Kidney capillary endothelial cell (primary cell): ENCODE results near the gene ZNF174.

ENCODE experiments used
- DNase-seq: peaks from one replicate; pipeline ENCODE4 v3.0.0-alpha.2; 2018; ENCODE audit warnings: low spot score

The ZNF174 gene

DNA sequence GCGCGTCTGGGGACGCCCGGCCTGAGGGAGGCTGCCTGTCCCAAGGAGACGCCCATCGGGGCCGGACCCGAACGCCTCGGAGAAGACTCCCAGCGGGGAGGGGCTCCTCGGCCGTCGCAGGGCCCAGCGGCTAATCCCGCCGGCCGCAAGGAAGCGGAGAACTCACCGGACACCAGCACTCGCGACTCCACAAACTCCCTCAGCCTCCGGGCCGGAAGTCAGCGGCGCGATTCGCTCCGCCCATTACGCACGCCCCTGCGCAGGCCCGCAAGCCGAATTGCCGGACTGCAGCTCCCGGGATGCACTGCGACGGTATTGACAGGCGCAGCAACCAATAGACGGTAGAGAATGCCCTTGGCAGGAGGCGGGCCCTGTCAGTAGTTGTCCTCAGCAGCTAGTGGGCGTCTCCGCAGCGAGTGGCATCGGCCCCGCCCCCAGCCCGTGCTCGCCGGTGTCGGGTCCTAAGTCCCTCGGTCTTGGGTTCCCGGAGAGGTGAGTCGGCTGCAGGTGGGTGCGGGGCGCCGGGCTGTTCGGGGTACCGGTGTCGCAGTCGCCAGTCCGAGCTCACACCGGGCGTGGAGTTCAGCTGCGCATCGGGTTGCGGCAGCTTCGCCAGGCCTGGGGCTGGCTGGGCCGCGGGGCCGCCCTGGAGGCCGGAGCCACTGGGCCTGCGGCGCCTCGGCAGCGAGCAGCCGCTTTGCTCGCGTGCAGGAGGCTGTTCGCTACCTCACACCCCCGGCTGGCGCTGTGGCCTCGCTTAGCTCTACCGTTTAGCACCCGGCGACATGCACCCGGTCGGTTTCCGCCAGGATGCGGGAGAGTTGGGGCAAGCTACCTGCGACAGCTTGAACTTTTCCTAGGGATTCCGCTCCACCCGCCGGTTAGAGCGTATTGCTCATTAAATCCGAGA lies at the start of gene ZNF174, which contains the start of gene ZSCAN32:
Gene ZNF174 (plus strand): TSS at position 437 of the 910 bp plus-strand sequence. CDS start 790 bp downstream, outside the sequence.
Gene ZSCAN32 (minus strand): TSS at position 226 of the 910 bp plus-strand sequence. CDS start 3,447 bp downstream, outside the sequence.
- DNase-seq: peak; percentile 98

GRCh38 chr16:3355589-3355988 lies 45.4 kb upstream of the ZNF174 start, which contains the start of gene OR2C1:
Gene OR2C1 (plus strand): TSS chr16:3355889. CDS start chr16:3355941, 52 bp downstream.
- DNase-seq: no peak

GRCh38 chr16:3356118-3356517 lies 44.9 kb upstream of the ZNF174 start:
- DNase-seq: no peak

- DNase-seq: no peak
These were observed 42.1 kb upstream of the ZNF174 start for GRCh38 chr16:3358871-3359270.

DNA sequence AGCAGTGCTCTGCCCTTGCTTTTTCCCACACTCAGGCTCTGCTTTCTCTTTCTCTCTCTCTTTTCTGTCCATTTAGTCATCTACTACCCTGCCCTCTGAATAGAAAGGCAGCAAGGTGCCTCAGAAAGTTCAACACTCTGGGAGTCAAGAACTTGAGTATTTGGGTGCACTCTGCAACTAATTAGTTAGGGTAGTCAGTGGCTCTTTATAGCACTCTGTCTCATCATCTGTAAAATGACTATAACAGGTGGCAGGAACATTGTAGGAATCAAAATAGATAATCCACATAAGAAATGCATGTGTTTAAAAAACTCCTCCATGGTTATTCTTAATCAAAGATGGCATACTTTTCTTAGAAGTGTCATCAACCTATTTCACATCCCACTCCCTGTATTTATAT lies 38.1 kb upstream of the ZNF174 start:
- no peak for DNase-seq

DNA sequence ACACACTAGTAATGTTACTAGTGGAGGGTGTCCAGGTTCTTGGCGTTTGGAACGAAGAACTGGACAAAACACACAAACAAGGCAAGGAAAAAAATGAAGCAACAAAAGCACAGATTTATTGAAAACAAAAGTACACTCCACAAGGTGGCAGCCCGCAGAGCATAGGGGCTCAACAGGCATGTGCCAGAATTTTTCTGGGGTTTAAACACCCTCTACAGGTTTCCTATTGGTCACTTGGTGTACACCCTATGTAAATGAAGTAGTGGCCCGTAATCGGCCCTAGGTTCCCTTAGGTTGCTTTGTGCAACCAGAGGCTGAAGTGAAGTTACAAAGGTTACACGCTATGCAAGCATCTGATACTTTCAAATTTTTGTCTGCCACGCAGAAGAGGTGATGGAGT lies 37.2 kb upstream of the ZNF174 start:
- no peak for DNase-seq

- peak; percentile 74 for DNase-seq
These were observed 36.1 kb upstream of the ZNF174 start for GRCh38 chr16:3364774-3365427.

GRCh38 chr16:3369073-3369472 lies 31.9 kb upstream of the ZNF174 start:
- no peak for DNase-seq

DNA sequence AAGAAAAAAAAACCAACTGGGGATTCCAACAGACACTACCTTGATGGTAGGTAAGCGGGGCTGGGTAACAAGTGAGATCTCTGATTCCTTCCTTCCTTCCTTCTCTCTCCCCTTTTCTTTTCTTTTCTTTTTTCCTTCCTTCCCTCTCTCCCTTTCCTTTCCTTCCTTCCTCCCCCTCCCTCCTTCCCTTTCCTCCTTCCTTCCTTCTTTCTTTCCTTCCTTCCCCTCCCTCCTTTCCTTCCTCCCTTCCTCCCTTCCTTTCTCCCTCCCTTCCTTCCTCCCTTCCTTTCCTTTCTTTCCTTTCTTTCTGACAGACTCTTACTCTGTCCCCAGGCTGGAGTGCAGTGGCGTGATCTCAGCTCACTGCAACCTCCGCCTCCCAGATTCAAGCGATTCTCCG lies 25.3 kb upstream of the ZNF174 start:
- DNase-seq: no peak

- DNase-seq: no peak
These were observed 23.1 kb upstream of the ZNF174 start for GRCh38 chr16:3377917-3378316.

- DNase-seq: no peak
These were observed 18.0 kb upstream of the ZNF174 start for GRCh38 chr16:3383045-3383448.

GRCh38 chr16:3388325-3388724 lies 12.7 kb upstream of the ZNF174 start:
- DNase-seq: no peak

GRCh38 chr16:3389663-3390338 lies 11.2 kb upstream of the ZNF174 start:
- DNase-seq: no peak

- DNase-seq: peak; percentile 2
These were observed 603 bp upstream of the ZNF174 start for GRCh38 chr16:3400446-3400778.

GRCh38 chr16:3401719-3402397 lies 843 bp downstream of the ZNF174 start:
- DNase-seq: peak; percentile 4

GRCh38 chr16:3408561-3409197 lies 7.7 kb downstream of the ZNF174 start:
- no peak for DNase-seq

DNA sequence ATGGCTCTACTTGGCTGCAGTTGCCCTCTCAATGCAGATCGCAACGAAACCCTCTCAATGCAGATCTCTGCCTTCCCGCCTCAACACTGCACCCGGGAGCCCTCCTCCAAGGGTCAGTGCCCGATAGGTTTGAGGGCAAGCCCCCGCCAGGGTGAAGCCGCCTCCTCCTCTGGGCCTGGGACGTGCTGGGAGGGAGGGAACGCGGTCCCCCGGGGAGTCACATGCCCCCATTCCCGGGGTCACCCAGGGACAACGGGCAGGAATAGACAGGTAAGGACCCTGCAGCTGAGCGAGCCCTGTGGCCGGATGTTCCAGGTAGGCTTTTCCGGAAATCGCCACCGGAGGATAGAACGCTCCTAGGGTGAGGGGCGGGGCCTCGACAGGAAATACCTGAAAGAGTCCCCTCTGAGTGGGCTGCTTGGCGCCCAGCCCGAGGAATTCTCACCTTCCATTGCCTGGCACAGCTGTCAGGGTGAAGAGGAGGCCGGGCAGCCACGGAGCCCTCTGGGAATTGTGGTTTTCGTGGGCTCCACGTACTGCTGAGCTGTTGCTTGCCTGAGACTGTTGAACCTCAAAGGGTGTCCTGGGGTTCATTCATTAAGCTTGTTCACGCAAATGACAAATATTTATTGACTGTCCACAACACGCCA lies 12.8 kb downstream of the ZNF174 start:
- no peak for DNase-seq

DNA sequence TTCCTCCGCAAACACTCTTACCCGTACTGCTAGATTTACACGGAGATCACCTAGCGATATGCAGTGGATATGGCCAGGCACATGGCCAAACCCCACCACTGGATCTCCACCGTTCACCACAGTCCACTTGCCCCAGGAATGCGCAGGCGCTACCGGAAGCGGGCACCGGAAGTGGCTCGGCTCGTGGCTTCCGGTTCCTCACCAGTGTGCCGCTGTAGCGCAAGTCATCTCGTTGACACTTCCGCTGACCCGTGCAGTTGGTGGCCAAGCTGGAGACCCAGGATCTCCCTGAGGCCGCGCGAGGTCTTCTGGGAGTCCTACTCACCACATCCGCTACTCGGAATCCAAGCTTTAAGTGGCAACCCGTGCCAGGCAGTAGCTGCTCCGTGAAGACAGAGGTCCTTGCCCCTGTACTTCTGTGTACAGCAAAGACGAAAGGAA lies 30.8 kb downstream of the ZNF174 start:
- peak; percentile 22 for DNase-seq

DNA sequence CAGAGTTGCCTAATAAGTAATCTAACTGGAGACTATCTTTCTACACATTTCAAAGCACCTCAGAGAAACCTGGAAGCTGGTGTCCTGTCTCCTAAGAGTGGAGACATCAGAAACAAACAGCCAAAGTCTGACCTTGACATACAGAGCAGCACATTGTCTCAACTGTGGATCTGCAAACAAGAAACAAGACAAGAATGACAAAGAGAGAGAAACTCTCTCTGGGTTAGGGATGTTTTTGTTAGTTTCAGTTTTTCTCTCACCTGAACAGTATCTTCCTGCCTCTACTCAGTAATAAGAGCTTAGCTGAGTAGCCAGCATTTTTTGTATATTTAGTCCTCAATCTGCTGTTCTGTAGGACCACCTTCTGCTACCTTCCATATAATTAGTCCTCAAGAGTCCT lies 33.4 kb downstream of the ZNF174 start:
- no peak for DNase-seq

DNA sequence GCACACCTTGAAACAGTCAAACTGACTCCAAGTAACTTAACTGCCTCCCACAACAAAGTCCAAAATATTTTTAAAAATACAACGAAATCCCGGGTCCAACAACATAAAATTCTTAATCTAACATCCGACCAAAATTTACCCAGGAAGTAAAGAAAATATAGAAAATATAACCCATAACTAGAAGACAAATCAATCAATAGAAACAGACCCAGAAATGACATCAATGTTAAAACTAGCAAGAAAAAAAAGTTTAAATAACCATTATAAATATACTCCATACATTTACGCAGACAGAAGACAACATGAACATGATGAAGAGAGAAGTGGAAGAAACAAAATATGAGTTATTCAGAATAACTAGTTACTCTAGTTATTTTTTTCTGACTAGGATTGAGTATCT lies 38.6 kb downstream of the ZNF174 start:
- no peak for DNase-seq
